ENCODE results near the gene LPCAT3.

- TF ChIP-seq CTCF (IDR thresholded peaks at IDR 0.05), result no peak
- no peak for TF ChIP-seq ZFX (IDR thresholded peaks at IDR 0.05; ENCODE audit: borderline replicate concordance)
These were observed 48.8 kb upstream of the LPCAT3 start for GRCh38 chr12:7067096-7067495.
